Measurements from ENCODE around the gene BTNL3. TPM values are rescaled to one million over a fixed set of nuclear protein-coding genes. Genes with fewer than 3 reads are reported as not detected.

BTNL3 gene
- total RNA-seq, 1 donor from 2014 or later, result not detected

DNA sequence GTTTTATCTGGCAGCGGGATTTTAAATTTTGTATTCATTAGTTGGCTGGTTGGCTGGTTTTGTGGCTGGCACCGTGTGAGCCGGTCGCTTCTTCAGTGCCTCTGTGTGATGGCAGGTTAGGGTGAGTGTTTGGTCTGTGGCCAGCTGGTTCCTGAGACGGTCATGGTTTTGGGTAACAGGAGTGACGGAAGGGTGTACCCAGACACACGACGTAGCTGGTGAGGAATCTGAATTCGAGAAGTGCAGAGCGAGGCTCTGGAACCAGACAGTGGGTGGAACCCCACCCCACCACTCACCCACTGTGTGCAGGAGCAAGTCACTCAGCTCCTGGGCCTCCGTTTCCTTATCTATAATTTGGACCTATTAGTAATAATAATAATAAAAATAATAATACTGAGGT is 54.1 kb downstream of the BTNL3 start:
- H3K27me3 Mint-ChIP-seq (ENCODE audit: low read depth, unreplicated experiment), result peaks cover 48% of the 10 kb centered on the region
- H3K36me3 Mint-ChIP-seq (ENCODE audit: low read depth, unreplicated experiment), result no peaks in the 10 kb centered on the region
- Histone ChIP-seq H3K27ac (ENCODE audit: low read depth, low read length) (no peak overlapping the region), H2AFZ (ENCODE audit: low read depth, low read length) (no peak overlapping the region), H3K27me3 (ENCODE audit: insufficient read depth, low read length) (peaks cover 3% of the 10 kb centered on the region), H4K20me1 (ENCODE audit: insufficient read depth, low read length) (no peaks in the 10 kb centered on the region), H3K4me3 (ENCODE audit: insufficient read depth, low read depth, low read length) (no peak overlapping the region), H3K36me3 (ENCODE audit: insufficient read depth, low read length) (no peaks in the 10 kb centered on the region), H3K4me2 (ENCODE audit: low read length) (no peak overlapping the region), H3K4me1 (ENCODE audit: insufficient read depth, low read length) (no peaks in the 10 kb centered on the region), H3K9ac (ENCODE audit: low read length) (no peak overlapping the region), H3K79me2 (ENCODE audit: insufficient read depth, low read length) (no peaks in the 10 kb centered on the region), H3K9me3 (ENCODE audit: insufficient read depth, low read depth, low read length) (peaks cover 3% of the 10 kb centered on the region)
- H3K27ac Mint-ChIP-seq (ENCODE audit: unreplicated experiment), result no peak overlapping the region
- FAIRE-seq, result no peak
- H3K4me3 Mint-ChIP-seq (ENCODE audit: unreplicated experiment), result no peak overlapping the region
- peaks cover 2% of the 10 kb centered on the region for H3K9me3 Mint-ChIP-seq (ENCODE audit: unreplicated experiment)
- no peak for TF ChIP-seq EZH2 (IDR thresholded peaks at IDR 0.05; ENCODE audit: insufficient read depth, low read length)
- no peak for DNase-seq (ENCODE audit: low read depth)
- no peaks in the 10 kb centered on the region for H3K4me1 Mint-ChIP-seq (ENCODE audit: low read depth, unreplicated experiment)

DNA sequence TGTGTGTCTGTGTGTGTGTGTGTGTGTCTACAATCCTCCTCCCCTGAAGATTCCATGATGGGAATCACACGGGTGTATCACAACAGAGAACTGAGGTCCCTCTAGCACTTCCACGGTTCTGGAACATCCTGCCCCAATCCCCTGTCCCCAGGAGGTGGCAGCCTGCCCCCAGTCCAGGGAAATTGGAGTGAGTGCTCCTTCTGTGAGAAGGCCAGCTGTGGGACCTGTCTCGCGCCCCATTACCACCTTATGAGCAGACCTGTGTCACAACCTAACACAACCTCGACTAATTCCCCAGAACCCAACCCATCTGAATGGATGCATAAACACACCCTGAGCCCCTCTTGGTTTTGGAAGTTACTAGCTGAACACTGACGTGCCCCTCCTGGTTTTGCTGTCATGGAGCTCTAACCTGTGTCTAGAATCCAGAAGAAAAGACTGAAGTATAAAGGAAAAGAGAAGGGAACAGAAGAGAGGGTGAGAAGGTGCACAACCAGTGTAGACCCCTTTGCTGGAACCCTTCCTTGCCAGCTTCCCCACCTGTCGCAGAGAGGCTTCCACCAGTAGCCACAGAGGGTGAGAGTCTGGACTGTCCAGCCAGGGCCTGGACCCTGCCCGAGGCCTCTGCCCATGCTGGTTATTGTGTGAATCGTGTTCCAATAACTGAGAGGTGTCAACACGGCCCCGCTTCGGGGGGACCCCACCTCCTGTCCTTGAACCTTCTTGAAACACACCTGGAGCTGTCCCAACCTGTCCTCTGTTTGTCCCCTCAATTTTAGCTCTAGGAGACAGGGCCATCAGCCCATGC is 54.8 kb downstream of the BTNL3 start:
- TF ChIP-seq EZH2 (IDR thresholded peaks at IDR 0.05; ENCODE audit: insufficient read depth, low read length), result no peak
- TF ChIP-seq, protein P1, sequence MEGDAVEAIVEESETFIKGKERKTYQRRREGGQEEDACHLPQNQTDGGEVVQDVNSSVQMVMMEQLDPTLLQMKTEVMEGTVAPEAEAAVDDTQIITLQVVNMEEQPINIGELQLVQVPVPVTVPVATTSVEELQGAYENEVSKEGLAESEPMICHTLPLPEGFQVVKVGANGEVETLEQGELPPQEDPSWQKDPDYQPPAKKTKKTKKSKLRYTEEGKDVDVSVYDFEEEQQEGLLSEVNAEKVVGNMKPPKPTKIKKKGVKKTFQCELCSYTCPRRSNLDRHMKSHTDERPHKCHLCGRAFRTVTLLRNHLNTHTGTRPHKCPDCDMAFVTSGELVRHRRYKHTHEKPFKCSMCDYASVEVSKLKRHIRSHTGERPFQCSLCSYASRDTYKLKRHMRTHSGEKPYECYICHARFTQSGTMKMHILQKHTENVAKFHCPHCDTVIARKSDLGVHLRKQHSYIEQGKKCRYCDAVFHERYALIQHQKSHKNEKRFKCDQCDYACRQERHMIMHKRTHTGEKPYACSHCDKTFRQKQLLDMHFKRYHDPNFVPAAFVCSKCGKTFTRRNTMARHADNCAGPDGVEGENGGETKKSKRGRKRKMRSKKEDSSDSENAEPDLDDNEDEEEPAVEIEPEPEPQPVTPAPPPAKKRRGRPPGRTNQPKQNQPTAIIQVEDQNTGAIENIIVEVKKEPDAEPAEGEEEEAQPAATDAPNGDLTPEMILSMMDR (IDR thresholded peaks at IDR 0.05; ENCODE audit: insufficient read depth, low read depth, low read length), result no peak
- peaks cover 47% of the 10 kb centered on the region for H3K27me3 Mint-ChIP-seq (ENCODE audit: low read depth, unreplicated experiment)
- H3K27me3 ChIP-seq (ENCODE audit: insufficient read depth, low read length), result peaks cover 3% of the 10 kb centered on the region
- H3K4me3 Mint-ChIP-seq (ENCODE audit: unreplicated experiment), result no peak overlapping the region
- H3K4me3 ChIP-seq (ENCODE audit: insufficient read depth, low read depth, low read length), result no peak overlapping the region
- peaks cover 2% of the 10 kb centered on the region for H3K9me3 Mint-ChIP-seq (ENCODE audit: unreplicated experiment)
- no peak overlapping the region for H2AFZ ChIP-seq (ENCODE audit: low read depth, low read length)
- no peak overlapping the region for H3K27ac Mint-ChIP-seq (ENCODE audit: unreplicated experiment)
- no peak overlapping the region for H3K4me2 ChIP-seq (ENCODE audit: low read length)
- H3K36me3 ChIP-seq (ENCODE audit: insufficient read depth, low read length), result no peaks in the 10 kb centered on the region
- FAIRE-seq, result no peak
- no peaks in the 10 kb centered on the region for H3K4me1 Mint-ChIP-seq (ENCODE audit: low read depth, unreplicated experiment)
- H3K36me3 Mint-ChIP-seq (ENCODE audit: low read depth, unreplicated experiment), result no peaks in the 10 kb centered on the region
- no peak overlapping the region for H3K9ac ChIP-seq (ENCODE audit: low read length)
- DNase-seq (ENCODE audit: low read depth), result no peak
- no peak overlapping the region for H3K27ac ChIP-seq (ENCODE audit: low read depth, low read length)
- H3K4me1 ChIP-seq (ENCODE audit: insufficient read depth, low read length), result no peaks in the 10 kb centered on the region
- no peaks in the 10 kb centered on the region for H4K20me1 ChIP-seq (ENCODE audit: insufficient read depth, low read length)
- H3K9me3 ChIP-seq (ENCODE audit: insufficient read depth, low read depth, low read length), result peaks cover 3% of the 10 kb centered on the region
- H3K79me2 ChIP-seq (ENCODE audit: insufficient read depth, low read length), result no peaks in the 10 kb centered on the region

DNA sequence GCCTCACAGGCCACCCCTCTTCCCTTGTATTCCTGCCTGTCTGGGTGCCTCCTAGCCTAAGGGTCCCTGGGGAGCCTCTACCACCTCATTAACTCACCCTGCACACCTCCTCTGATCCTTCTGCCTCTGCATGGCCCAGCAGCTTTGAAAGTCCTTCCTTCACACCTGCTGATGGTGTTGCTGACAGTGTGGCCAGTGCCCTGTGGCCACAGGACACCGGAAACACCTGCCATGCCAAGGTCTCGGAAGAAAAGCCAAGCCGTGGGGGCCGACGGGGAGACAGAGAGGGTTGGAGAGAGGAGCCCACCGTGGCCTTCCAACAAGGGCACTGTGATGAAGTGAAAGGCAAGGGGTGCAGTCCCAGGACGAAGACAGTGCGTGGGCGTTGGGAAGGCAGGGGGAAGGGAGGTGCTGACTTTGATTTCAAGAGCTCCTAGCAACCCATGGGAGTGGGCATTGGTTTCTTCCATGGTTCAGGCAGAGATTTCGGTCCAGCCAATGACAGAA is 55.5 kb downstream of the BTNL3 start:
- Mint-ChIP-seq H3K4me1 (ENCODE audit: low read depth, unreplicated experiment) (no peaks in the 10 kb centered on the region), H3K27ac (ENCODE audit: unreplicated experiment) (peak overlapping the region; percentile 20), H3K9me3 (ENCODE audit: unreplicated experiment) (peaks cover 2% of the 10 kb centered on the region), H3K36me3 (ENCODE audit: low read depth, unreplicated experiment) (no peaks in the 10 kb centered on the region), H3K4me3 (ENCODE audit: unreplicated experiment) (no peak overlapping the region), H3K27me3 (ENCODE audit: low read depth, unreplicated experiment) (peaks cover 43% of the 10 kb centered on the region)
- no peak for TF ChIP-seq EZH2 (IDR thresholded peaks at IDR 0.05; ENCODE audit: insufficient read depth, low read length)
- TF ChIP-seq, protein P1 (IDR thresholded peaks at IDR 0.05; ENCODE audit: insufficient read depth, low read depth, low read length), result no peak
- Histone ChIP-seq H3K9ac (ENCODE audit: low read length) (no peak overlapping the region), H4K20me1 (ENCODE audit: insufficient read depth, low read length) (no peaks in the 10 kb centered on the region), H3K4me1 (ENCODE audit: insufficient read depth, low read length) (no peaks in the 10 kb centered on the region), H3K36me3 (ENCODE audit: insufficient read depth, low read length) (no peaks in the 10 kb centered on the region), H3K9me3 (ENCODE audit: insufficient read depth, low read depth, low read length) (peaks cover 3% of the 10 kb centered on the region), H3K4me3 (ENCODE audit: insufficient read depth, low read depth, low read length) (no peak overlapping the region), H2AFZ (ENCODE audit: low read depth, low read length) (no peak overlapping the region), H3K27me3 (ENCODE audit: insufficient read depth, low read length) (peaks cover 3% of the 10 kb centered on the region), H3K27ac (ENCODE audit: low read depth, low read length) (no peak overlapping the region), H3K4me2 (ENCODE audit: low read length) (no peak overlapping the region), H3K79me2 (ENCODE audit: insufficient read depth, low read length) (no peaks in the 10 kb centered on the region)
- FAIRE-seq, result no peak
- no peak for DNase-seq (ENCODE audit: low read depth)
